T47D (cell line): Measurements from ENCODE around the gene TERT.
"Not testable (repeated sequence)": the region's sequence is repeated elsewhere in the genome, so short reads cannot be mapped to it uniquely, and the experiment has no call there.

ENCODE experiments used
- DNase-seq, 2 experiments: peaks; one replicate each; pipeline versions ENCODE4 v3.0.0 to v3.0.0-alpha.2; 2011 to 2012; ENCODE audit warnings: low read depth in 1 of 2, low spot score in 1 of 2
- JUND ChIP-seq: IDR thresholded peaks from 2 replicates; pipeline ENCODE4 v1.6.1; 2012; ENCODE audit warnings: low read depth
- in situ Hi-C: cut with HindIII; loops from 2 replicates; pipeline ENCODE4 v1.10.0; 2016; ENCODE audit warnings: low sequenced_read_pairs, low pct_unique_long_range_greater_than_20kb

TERT gene

GRCh38 chr5:1336749-1337488 lies 42.1 kb upstream of the TERT start:
- in situ Hi-C loops = no loop called here
- TF ChIP-seq JUND = no peak

GRCh38 chr5:1336106-1336561 lies 41.3 kb upstream of the TERT start:
- TF ChIP-seq JUND = no peak
- in situ Hi-C loops = no loop called here
- no peak for DNase-seq

More at GRCh38 chr5:1336749-1337488, 42.1 kb upstream of the TERT start:
- DNase-seq = no peak

- in situ Hi-C loops = no loop called here
- no peak for TF ChIP-seq JUND
- no peak for DNase-seq
These were observed 40.8 kb upstream of the TERT start for GRCh38 chr5:1335540-1336095.

- in situ Hi-C loops = no loop called here
- no peak for TF ChIP-seq JUND
- no peak for DNase-seq
These were observed 40.1 kb upstream of the TERT start for GRCh38 chr5:1334831-1335539.

GRCh38 chr5:1333986-1334385 lies 39.1 kb upstream of the TERT start:
- in situ Hi-C loops = no loop called here
- no peak for TF ChIP-seq JUND
- no peak for DNase-seq

- in situ Hi-C loops, DNase-seq: not testable (repeated sequence)
These were observed 38.4 kb upstream of the TERT start for GRCh38 chr5:1333286-1333685.

- in situ Hi-C loops = no loop called here
- no peak for TF ChIP-seq JUND
- no peak for DNase-seq
These were observed 37.7 kb upstream of the TERT start for GRCh38 chr5:1332461-1333001.

- TF ChIP-seq JUND = no peak
- DNase-seq = no peak
- in situ Hi-C loops = no loop called here
These were observed 37.1 kb upstream of the TERT start for GRCh38 chr5:1331861-1332405.

- DNase-seq = no peak
- in situ Hi-C loops = no loop called here
- no peak for TF ChIP-seq JUND
These were observed 36.3 kb upstream of the TERT start for GRCh38 chr5:1330847-1331831.

GRCh38 chr5:1330146-1330846 lies 35.4 kb upstream of the TERT start:
- in situ Hi-C loops = no loop called here
- DNase-seq = no peak
- no peak for TF ChIP-seq JUND

GRCh38 chr5:1329111-1329579 lies 34.3 kb upstream of the TERT start:
- no peak for TF ChIP-seq JUND
- in situ Hi-C loops = no loop called here
- no peak for DNase-seq

GRCh38 chr5:1328237-1329110 lies 33.6 kb upstream of the TERT start:
- DNase-seq = peak in 1 of 2 experiments; percentile 98

GRCh38 chr5:1326901-1327756 lies 32.3 kb upstream of the TERT start:
- in situ Hi-C loops = not testable (repeated sequence)
- DNase-seq = peak in 1 of 2 experiments; percentile 97

More at GRCh38 chr5:1328237-1329110, 33.6 kb upstream of the TERT start:
- in situ Hi-C loops = not testable (repeated sequence)

- DNase-seq, in situ Hi-C loops: not testable (repeated sequence)
These were observed 31.6 kb upstream of the TERT start for GRCh38 chr5:1326532-1326875.
